Activated CD4-positive, alpha-beta T cell treated with anti-CD3 and anti-CD28 coated beads, Interleukin-2, Interleukin-4, amounts not matched to agents 100 ng/mL and 50 ng/mL, durations not matched to agents 16 hours and 8 hours (primary cell): ENCODE data around the gene EPN2.

ENCODE experiments used
- DNase-seq: peaks from one replicate; pipeline ENCODE4 v3.0.0-alpha.2; 2020; ENCODE audit warnings: low spot score

Gene EPN2

DNA sequence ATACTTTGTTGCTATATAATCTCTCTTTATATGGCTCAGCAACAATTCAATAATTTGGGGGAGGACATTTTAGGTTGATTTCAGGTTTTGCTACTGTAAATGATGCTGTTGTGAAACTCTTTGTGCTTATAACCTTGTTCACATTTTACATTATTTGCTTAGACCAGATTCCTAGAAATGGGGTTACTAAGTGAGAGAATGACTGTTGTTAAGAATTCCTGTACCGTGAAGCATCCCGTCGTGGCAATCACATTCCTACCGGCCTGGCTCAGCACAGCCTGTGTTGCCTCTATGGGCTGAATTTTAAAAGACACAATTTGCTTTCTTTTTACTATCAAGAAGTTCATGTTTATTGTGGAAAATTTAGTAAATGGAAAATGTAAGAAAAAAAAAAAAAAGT lies 94.0 kb downstream of the EPN2 start:
- no peak for DNase-seq

DNA sequence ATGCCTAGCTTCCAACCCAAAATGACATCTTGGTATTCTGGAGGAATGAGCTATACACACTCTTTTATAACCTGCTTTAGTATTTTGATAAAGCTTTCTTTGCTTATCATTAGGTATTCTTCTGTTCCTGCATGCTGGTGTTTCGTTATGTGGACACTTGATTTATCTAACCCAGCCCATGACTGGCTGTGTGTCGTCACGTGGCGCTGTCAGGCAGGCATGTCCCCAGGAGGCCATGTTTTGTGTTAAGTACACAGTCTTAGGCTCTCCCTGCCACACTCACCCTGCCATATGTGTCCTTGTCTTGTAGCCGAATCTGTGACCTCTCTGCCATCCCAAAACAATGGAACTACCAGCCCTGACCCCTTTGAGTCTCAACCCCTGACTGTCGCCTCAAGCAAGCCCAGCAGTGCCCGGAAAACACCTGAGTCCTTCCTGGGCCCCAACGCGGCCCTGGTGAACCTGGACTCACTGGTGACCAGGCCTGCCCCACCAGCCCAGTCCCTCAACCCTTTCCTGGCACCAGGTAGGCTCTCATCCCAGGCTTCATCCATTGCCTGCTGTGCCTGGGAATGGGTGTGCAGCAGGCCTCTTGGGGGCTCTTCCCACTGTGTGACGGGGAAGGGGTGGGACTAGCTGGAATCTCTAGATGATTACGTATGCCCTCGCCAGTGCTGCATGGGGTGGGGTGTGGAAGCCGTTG lies 94.5 kb downstream of the EPN2 start:
- no peak for DNase-seq

DNA sequence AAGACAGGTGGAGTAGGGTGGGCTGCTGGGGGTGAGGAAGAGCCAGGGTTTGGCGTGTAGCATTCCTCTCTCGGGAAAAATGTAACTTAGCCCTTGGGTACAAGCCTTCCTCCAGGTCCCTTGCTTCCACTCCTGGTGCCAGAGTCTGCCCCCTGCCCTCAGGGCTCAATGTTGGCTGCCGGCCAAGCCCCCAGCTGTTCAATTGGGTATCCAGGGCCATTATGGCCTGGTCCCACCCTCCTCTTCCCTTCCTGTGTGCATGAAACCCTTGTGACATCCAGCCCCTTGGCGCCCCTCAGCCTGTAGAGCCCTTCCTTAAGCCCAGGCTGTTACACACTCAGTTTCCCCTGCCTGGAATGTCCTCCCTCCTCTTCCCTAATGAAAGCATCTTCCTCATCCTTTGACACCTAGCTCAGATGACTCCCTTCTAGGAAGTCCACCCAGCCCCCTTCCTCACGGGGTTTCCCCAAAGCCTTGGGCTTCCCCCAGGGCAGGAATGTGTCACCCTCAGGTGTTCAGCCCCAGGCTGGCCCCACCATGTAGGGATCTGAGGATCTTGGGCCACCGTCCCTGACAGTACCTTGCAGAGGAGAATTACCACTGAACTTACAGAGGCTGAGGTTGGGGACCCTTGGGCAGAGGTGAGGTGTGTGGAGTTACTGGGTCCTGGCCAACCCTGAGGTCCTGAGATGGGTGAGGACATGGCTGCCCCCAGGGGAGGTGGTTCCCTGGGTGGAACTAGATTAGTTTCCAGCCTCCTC lies 95.4 kb downstream of the EPN2 start:
- DNase-seq: peak; percentile 7

DNA sequence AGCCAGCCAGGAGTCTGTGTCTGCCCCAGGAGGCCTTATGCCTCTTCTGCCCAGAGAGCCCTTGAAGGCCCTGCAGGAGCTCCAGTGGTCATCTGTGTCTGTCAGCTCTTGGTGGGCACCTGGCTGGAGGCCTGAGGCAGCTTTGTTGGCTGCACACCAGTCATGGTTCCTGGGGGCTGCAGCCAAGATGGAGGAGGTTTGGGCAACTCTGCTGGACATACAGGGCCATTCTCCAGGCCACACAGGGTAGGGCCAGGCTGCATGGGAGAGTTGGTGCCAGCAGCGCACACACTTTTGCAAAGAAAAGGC lies 95.9 kb downstream of the EPN2 start:
- no peak for DNase-seq

DNA sequence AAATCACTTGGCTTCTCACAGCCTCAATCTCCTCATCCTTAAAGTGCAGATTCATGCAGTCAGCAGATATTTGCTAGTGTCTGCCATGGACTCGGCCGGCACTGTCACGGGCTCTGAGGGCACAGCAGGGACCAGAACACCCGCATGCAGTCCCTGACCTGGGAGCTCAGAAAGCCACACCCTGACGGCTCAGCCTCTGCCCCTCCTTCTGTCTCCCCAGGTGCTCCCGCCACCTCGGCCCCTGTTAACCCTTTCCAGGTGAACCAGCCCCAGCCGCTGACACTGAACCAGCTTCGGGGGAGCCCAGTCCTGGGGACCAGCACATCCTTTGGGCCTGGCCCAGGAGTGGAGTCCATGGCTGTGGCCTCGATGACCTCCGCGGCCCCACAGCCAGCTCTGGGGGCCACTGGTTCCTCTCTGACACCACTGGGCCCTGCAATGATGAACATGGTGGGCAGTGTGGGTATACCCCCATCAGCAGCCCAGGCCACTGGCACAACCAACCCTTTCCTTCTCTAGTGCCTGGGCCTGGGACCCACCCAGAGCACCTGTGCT lies 96.6 kb downstream of the EPN2 start:
- DNase-seq: no peak

DNA sequence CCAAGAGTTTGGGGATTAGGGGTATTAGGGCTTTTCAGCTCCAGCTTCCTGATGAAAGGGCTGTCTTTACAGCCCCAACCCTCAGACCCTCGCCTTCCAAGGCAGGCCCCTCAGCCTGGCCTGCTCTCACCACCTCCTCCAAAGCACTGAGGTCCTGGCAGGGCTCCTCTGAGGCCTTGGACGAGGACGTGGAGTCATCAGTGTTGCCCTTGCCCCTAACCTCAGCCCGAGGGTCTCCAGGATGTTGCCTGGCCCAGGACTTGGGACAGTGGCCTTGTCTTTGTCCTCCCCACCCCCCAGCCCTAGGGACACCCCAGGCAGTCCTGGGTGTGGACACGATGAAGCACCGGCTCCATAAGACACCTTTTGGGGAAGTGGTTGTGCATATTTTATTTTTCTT lies 97.2 kb downstream of the EPN2 start:
- DNase-seq: no peak

DNA sequence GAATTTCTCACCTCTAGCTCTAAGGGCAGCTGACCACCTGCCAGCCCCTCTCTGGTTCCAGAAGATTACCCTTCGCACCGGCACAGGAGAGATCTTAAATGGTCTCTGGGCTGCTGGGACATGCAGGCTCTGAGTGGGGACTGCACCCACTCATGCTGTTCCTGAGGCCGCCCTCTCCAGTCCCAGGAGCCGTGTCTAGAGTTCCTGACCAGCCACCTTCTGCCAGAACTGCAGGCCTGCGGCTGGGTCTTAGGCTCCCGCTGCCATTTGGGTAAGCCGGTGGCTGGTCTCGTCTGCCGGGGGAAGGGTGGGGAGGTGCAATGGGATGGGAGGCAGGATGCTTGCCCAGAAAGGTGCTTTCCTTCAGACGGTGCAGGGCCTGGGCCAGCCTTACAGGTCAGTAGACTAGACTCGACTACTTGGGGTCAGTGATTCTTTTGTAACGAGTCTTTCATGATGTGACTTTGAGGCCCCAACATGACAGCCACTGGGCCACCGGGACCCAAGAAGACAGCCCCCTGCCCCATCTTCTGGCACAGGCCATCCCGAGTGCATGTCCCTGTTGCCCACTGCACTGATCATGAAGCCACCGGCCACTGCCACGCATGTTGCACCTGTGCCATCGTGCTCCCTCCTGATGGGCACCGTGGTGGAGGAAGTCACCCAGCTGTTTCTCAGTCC lies 98.9 kb downstream of the EPN2 start:
- no peak for DNase-seq

DNA sequence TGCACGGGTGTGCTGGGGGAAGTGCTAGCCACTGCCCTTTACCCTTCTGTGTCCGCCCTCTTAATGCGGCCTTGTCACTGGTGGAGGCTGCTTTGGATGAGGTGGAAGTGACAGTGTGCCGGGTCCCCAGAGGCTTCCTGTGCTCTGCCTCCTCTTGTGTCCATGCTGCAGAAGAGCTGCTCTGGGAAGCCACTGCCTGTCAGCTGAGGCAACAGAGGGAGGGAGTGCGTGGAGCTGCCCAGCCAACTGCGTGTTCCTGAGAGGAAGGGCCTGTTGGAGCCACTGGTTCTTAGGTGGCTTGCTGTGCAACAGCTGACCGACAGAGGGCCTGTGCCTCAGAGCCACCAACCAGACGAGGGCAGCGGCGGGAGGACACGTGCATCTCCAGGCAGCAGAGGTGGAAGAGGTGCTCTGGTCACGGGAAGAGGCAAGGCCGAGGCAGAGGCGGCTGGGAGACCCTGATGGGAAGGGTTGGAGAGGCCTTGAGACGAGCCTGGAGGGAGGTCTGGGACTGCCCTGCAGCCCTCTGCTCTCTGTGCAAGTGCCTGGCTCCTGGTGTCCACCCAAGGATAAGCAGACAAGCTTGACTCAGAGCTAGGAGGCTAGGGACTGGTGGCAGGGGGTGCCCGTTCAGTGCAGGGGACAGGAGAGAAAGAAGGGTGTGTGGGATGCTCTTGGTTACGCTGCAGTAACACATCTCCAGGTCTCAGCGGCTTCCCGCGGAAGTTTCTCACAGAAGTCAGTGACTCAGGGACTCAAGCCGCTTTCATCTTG lies 100.0 kb downstream of the EPN2 start:
- DNase-seq: no peak

DNA sequence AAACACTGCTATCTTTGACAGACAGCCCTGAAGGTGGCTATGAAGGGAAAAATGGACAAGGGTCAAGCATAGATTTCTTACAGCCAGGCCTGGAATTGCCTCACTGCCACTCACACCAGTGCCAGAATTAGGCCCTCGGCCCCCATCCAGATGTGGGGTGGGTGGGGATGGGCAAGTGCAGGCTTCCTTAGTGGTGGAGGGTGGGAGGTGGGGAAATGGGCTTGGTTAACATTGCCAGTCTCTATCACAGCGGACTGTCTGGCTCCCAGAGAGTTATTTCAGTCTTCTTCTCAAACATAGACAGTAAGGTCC lies 100.5 kb downstream of the EPN2 start:
- no peak for DNase-seq

DNA sequence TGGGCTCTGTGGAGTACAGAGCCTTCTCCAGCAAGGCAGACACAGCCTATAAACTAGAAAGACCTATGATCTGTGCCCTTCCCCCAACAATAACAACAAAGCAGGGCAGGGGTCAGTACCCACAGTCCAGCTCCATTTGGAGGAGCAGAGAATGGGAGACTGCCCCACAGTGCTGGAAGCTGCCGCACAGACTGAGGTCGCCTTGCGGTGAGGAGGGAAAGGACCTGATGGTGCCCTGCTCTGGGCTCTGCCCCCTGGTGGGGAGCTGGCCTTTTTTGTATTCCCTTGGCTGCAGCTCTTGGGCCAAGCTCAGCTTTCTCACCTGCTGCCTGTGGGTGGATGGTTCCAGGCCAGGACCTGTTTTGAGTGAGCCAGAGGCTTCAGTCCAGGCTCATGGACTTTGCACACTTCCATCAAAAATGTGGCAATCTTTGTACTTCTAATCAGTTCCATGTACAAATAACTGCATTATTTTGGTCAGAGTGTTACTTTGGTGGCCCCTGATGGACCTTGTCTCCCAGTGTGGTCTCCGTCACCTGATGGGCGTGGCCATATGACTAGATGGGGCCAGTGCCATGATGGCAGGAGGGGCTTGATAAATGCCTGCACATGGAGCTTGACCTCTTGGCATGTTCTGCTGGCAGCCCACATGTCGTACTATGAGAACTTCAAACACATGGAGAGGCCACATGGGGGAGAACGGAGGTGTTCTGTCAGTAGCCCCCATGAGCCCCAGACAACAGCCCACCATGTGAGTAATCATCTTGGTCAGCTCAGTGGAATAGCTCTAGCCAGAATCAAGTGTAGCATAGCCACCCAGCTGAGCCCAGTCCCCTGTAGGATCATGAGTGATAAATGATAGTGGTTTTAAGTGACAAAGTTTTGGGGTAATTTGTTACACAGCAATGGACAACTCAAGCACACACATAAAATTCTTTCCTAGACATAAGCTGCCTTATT lies 101.1 kb downstream of the EPN2 start:
- DNase-seq: peak; percentile 57

DNA sequence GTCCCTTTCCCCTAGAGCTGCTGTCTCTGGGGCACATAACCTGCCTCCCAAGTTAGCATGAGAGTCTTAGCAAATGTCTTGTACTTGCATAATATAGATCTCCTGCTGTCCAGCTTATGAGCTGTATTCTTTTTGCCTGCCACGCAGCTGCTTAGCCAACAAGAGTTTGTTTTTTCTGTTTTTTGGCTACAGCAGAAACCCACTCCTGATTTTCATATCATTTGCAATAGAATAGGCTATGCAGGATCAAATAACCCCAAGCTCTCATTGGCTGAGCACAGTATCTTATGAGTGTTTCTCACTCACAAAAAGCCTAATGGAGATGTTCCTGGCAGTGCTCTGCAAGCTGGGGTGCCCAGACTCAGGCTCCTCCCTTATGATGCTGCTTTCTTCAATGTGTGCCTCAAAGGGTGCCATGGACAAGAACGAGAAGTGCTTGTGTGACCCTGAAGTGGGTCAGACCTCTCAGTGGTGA lies 102.2 kb downstream of the EPN2 start:
- DNase-seq: no peak

DNA sequence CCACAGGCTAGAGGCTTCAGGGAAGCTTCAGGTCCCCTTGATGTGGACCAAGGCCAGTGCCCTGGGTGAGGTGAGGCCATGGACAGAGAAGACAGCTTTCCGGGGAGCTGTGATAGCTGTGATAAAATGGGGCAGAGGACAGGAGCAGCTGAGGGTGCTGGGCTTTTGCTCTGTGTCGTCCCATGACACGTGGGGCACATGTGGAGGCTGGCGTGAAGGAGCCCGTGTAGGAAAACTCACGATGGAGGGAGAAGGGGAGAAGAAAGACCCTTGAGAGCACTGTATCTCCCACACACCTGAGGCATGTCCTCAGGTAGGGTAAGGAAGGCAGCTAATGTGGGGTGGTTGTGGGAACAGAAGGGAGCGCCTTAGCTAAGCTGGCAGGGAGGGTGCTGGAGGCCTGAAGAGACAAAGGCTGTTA lies 104.1 kb downstream of the EPN2 start:
- no peak for DNase-seq

DNA sequence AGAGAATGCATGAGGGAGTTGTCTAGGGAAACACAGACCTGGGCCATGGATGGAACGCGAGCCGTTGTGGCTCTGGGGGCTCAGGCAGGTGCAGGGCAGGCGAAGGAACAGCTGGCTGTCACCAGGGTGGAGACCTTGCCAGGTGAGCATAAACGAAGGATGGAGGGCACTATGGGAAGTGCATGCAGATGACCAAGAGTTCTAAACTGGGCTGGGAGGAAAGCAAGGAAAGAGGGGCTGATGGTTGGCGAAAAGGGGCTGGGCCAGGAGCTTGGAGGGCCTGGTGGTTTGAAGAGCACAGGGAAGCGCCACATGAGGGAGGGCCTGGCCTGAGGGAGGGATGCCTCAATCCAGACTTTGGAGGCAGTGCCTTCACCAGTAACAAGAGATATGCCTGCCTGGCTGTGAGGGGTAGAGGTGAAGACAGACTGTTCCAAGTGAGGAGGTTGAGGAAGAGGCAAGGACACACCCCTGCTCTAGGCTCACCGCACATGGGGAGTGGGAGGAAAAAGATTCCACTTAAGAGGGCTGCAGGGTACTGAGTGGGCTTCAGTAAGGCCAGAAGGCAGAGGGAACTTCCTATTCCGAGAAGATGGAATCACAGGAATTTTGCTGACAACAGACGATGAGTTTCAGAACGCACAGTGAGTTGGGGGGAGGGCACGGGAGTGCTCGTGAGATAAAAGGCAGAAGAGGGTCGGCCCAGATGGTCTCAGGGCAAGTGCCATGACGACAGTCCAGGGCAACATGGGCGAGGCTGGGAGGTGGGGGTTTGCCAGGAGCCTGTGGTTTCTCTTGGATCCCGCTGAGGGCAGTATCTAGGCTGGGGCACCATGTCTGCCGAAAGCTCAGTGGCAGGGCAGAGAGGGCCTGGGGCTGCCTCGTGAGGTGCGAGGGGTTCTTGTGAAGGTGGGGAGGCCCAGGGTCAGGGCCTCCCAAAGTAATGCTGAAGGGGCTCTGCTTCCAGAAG lies 104.8 kb downstream of the EPN2 start:
- no peak for DNase-seq

DNA sequence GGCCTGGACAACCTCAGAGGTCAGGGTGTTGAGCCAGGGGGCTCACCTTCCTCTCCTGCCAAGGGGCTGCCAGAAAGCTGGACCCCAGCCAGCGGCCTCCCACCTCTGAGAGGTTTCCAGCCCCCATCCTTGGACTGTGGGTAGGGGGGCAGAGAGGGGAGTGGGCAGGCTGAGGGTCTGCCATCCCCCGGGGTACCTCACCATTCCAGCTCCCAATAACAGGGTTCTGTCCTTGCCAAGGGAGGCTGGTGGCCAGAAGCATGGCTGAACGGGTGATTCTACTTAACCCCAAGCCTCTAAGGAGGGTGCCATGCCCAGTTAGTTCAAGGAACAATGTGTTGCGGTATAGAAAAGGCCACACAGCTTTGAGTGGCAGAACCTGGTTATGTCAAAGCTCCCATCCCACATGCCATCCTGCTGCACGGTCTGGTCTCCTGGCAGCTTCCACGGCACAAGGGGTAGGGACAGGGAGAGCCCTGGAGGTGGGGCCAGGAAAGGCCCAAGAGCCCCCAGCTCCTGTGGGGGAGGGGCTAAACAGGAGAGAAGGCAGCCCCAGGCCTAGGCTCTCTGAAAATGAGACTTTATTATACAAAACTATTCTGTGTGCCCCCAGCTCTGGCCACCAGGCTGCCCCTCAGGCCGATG lies 105.6 kb downstream of the EPN2 start:
- DNase-seq: no peak

DNA sequence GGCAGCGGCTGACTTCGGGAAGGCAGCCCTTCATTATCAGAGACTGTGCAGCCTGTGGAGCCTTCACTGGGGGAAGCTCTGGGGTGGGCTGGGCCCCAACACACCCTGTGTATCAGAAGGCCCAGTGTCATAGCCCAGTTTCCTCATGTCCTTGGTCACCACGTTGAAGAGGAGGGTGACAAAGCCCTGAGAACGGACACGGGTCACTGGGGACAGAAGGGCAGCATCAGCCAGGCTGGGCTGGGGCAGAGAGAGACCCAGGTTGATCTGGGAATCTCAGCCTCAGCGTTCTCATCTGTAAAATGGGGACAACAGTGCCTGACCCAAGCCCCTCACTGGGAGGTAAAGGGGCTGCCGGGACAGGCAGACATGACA lies 106.1 kb downstream of the EPN2 start:
- DNase-seq: no peak

DNA sequence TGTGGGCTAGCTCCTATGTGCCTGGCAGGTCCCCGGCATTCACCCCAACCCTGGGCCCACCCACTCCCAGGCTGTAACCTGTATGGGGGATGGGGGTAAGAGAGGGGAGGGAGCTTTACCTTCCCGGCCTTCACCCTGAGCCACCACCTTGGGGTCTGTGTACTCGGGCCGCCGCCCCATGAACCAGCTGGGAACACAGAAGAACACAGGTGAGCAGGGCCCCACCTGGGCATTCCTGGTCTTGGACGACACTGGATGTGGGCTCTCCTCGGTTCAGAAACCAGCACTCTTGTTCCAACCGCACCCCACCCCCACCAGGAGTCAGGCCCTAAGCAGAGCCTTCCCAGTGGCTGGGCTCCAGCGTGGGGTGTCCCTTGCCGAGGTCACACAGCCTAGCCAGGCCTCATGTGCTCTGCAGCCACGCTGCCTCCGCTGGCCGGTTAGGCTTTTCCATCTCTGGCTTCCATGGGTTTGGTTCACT lies 106.5 kb downstream of the EPN2 start:
- DNase-seq: no peak

DNA sequence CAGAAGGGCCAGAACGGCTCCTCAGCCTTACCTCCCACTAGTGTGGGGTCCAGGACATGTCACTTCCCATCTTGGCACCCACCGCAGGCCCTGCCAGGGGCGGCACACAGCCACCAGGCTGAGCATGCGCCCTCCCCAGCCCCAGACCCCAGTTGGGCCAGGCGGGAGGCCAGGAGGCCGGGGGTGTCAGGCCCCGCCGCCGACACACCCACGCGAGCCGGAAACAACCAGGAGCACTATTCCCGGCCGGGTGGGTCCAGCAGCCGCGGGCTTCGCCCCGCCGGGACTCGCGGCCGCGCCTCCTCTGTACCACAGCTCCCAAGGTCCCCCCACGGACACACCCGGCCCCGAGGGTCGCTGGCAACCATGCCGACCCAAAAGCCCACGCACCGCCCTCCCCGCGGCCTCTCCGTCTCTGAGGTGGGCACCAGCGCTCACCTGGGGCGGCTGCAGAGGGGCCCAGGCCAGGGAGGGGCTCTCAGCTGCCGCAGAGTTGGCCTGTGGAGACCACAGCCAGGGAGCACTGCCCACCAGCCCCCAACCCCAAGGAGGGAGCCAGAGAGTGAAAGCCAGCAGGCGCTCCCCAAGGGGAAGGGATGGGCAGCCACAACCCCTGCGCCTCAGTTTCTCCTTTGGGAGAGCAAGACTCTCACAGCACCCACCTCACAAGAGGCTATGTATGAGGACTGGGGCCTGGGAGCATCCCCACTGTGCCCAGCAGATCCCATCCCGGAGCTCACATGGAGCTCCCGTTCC lies 107.3 kb downstream of the EPN2 start:
- DNase-seq: no peak

DNA sequence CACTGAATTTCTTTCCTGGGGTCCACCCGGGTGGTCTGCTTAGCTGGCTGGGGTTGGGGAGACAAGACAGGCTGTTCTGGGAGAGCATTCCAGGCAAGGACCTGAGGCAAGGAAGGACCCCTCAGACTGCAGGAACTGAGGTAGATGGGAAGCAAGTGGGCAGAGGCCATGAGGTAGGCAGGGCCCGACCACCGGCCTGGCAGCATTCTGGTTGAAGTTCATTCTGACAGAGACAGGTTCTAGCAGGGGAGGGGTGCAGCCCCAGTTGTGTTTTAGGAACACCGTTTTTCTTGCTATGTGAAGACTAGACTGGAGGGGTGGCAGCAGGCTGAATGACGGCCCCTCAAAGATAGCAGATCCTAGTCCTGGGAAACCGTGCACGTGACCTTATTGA lies 107.9 kb downstream of the EPN2 start:
- no peak for DNase-seq
